Stimulated activated CD8-positive, alpha-beta memory T cell treated with anti-CD3 and anti-CD28 coated beads, Interleukin-7, amount 100 ng/mL, for 48 hours (primary cell): ENCODE data around the gene RPS6KA2.

Source experiments
- DNase-seq, 2 donors: peaks; one replicate each; pipeline ENCODE4 v3.0.0-alpha.2; 2020; ENCODE audit warnings: low read depth in 1 of 2; ENCODE audit errors: extremely low read depth in 1 of 2

The RPS6KA2 gene

GRCh38 chr6:166627033-166627874 is at the start of gene RPS6KA2:
TSS of gene RPS6KA2 (minus strand) at chr6:166627251. CDS start at chr6:166627019, 232 bp downstream.
- DNase-seq, result peak; percentile 99 to 100

DNA sequence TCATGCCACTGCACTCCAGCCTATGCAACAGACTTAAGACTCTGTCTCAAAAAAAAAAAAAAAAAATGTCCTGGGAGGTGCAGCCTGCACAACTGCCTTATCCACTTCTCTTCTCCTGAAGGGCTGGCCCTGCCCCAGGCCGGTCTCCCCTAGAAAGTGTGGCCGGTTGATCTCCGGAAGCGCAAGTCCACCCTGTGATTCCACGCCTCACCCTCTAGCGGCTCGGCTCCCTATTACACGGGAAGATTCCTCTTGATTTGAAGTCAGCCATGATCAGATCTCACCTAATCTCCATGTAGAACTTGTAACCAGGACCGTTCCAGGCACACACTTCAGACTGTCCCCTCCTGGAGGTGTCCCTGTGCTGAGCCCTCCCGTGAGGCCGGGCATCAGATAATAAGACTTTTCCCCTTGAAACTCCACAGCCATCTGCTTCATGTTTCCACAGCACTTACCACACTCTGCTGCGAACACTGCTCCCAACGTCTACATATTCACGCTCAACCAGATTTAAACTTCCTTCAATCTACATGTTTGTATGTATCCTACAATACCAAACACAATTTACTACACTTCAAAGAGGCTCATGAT is 49.3 kb upstream of the RPS6KA2 start:
- no peak for DNase-seq

GRCh38 chr6:166675736-166676135 is 48.7 kb upstream of the RPS6KA2 start:
- no peak for DNase-seq

- no peak for DNase-seq
Measured at GRCh38 chr6:166673309-166673708, 46.3 kb upstream of the RPS6KA2 start.

- DNase-seq, result no peak
Measured at GRCh38 chr6:166672624-166673206, 45.7 kb upstream of the RPS6KA2 start.

DNA sequence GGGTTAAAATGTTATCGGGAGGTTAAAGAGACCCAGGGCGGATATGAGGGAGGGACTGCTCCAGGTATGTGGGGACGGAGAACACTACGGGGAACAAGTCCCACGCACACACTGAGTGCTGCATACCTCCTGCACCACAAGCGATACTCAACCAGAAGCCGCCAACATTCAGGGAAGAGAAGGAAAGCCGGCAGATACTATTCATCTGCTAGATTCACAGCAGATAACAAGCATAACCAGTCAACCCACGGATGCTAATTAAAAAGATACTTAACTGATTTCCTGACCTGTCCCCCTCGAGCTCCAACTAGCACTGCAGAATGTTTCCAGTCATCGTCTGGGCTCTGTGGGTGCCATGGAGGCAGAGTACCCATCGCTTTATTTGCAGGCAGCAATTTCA is 45.1 kb upstream of the RPS6KA2 start:
- DNase-seq, result no peak

GRCh38 chr6:166671434-166672081 is 44.5 kb upstream of the RPS6KA2 start:
- no peak for DNase-seq

GRCh38 chr6:166670894-166671293 is 43.8 kb upstream of the RPS6KA2 start:
- DNase-seq, result no peak

- DNase-seq, result no peak
Measured at GRCh38 chr6:166670013-166670412, 43.0 kb upstream of the RPS6KA2 start.

GRCh38 chr6:166667796-166668610 is 41.0 kb upstream of the RPS6KA2 start:
- DNase-seq, result no peak

GRCh38 chr6:166664135-166664534 is 37.1 kb upstream of the RPS6KA2 start:
- no peak for DNase-seq

- DNase-seq, result no peak
Measured at GRCh38 chr6:166663568-166663967, 36.5 kb upstream of the RPS6KA2 start.

DNA sequence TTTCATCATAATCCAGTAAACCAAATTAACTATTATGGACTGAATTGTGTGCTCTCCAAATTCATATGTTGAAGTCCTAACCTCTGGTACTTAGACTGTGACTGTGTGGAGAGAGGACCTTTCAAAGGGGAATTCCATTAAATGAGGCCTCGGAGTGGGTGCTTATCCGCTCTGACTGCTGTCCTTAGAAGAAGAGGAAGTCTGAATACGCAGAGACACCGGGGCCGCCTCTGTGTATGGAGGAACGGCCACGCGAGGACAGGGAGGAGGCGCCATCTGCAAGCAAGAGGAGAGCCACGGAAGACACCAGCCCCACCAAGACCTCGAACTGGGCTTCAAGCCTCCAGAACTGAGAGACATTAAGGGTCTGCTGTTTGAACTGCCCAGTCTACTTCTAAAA is 35.6 kb upstream of the RPS6KA2 start:
- no peak for DNase-seq

DNA sequence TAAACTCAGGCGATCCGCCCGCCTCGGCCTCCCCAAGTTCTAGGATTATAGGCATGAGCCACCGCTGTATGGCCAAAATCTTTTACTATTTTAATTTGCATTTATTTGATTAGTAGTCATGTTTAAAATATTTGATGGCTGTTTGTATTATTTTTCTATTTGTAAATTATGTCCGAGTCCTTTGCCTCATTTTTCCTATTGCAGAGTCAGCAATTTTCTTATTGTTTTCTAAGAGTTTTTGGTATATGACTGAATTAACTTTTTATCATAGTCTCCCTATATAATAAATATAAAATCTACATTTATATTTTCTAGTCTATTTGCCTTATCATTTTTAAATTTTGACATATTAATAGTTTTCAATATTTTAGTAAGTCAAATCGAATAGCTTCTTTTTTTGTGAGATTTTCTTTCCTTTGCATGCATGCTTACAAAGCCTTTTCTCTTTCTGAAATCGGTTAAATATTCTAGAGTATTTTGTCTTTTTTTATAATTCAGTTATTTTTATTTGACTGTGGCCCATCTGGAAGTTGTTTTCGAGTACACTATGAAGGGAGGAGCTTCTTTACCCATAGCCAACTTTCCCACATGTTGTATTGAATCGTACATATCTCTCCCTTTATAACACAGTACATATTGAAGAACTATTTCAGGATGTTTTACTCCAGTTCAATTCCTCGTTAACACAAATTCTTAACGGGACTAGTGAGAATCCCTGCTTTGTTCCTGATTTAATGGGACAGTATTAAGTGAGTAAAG is 34.5 kb upstream of the RPS6KA2 start:
- DNase-seq, result no peak

DNA sequence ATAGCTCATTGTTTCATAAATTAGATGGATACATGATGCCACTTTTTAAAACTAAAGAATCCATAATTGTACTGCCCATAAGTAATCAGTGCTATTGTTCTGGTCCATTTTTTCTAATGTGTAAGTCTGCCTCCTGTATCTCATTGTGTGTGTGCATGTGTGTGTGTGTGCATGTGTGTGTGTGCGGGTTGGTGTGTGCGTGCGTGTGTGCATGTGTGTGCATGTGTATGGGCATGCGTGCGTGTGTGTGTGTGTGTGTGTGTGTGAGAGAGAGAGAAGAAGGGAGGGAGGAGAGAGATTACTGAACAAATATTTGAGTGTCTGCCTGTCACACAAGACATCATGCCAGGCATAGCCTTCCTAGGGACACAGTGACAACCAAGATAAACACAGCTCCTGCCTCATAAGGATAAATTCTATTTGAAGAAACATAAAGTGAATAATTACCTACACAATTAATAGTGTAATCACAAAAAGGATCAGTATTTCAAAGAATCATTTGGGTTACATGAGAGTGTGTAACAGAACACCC is 33.2 kb upstream of the RPS6KA2 start:
- DNase-seq, result no peak

- no peak for DNase-seq
Measured at GRCh38 chr6:166659581-166659980, 32.5 kb upstream of the RPS6KA2 start.

DNA sequence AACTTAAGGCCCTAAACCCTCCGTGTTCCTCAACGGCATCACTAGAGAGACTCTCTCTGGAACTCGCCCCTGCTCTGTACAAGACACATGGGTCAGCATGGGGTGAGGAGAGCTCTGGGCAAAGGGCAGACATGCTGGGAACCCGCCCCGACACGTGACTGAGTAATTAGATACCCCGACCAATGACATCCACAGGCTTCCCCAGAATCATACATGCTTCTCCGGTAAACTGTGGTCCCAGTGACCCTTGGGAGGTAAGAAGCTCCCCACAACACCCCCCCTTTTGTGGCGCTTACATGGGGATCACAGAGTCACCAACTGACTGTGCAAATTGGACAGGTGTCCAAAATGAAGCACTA is 31.7 kb upstream of the RPS6KA2 start:
- no peak for DNase-seq

GRCh38 chr6:166658115-166658791 is 31.2 kb upstream of the RPS6KA2 start:
- DNase-seq, result no peak

DNA sequence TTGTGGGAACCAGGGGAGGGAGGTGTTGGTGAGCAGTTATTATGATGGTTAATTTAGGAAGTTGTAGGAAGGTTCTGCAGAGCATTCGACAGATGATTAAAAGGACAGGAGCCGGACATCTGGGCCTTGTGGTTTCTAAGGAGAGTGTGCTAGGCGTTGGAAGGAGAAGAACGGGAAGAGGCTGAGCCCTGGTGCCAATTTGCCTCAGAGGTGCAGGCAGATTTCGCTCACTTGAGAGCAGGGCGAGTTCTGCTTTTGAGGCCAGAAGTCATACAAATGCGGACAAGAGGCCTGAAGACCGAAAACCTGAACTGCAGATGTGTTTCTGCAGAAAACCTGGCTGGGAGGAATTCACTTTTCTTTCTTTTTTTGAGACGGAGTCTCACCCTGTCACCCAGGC is 30.5 kb upstream of the RPS6KA2 start:
- DNase-seq, result no peak
